HEK293 (cell line): Measurements from ENCODE around the gene RFNG.

Experiments
- CTCF ChIA-PET: fragments of 350-600 bp; formaldehyde crosslinking; extraction: SDS; loops from one replicate; lab custom pipeline; 2021; ENCODE audit warnings: antibody characterized with exemption; lab: Yijun Ruan, JAX
- POLR2A ChIA-PET: fragments of 300-600 bp; formaldehyde crosslinking; extraction: SDS; loops from one replicate; lab custom pipeline; 2020; ENCODE audit warnings: antibody characterized with exemption, inconsistent platforms; lab: Yijun Ruan, JAX
- H3K27ac ChIP-seq: fragments of 200-500 bp; sonication (Bioruptor generic); 2 replicates; pipeline ENCODE4 v1.5.1; 2014; ENCODE audit warnings: low read depth, low read length, control low read depth, inconsistent platforms; ENCODE audit errors: extremely low read depth
- H3K36me3 ChIP-seq, 2 experiments: fragments of 200-500 bp in 1 of 2; sonication (Bioruptor generic) in 1 of 2; 1 replicate in 1 of 2; 2 replicates in 1 of 2; pipeline ENCODE4 v1.5.1; 2014 to 2017; ENCODE audit warnings: inconsistent platforms in 2 of 2, low read length in 2 of 2; ENCODE audit not compliant: control insufficient read depth in 2 of 2, insufficient read depth in 1 of 2
- H3K4me1 ChIP-seq: fragments of 200-500 bp; sonication (Bioruptor generic); 2 replicates; pipeline ENCODE4 v1.5.1; 2014; ENCODE audit warnings: mild to moderate bottlenecking, low read length, inconsistent platforms; ENCODE audit not compliant: control insufficient read depth, insufficient read depth
- H3K4me3 ChIP-seq: 2 replicates; pipeline ENCODE4 v1.5.1; 2011; ENCODE audit warnings: low read depth, mild to moderate bottlenecking, control low read depth, low read length, moderate library complexity
- H3K9me3 ChIP-seq: fragments of 200-500 bp; sonication (Bioruptor generic); 2 replicates; pipeline ENCODE4 v1.5.1; 2014; ENCODE audit warnings: low read depth, low read length, inconsistent platforms; ENCODE audit not compliant: control insufficient read depth, insufficient read depth
- GLIS2 ChIP-seq: fragments of 450-650 bp; formaldehyde crosslinking; IDR thresholded peaks from 2 replicates; pipeline ENCODE4 v1.5.1; 2016; ENCODE audit warnings: missing biosample characterization, missing genetic modification characterization
- IKZF3 ChIP-seq: fragments of 450-650 bp; IDR thresholded peaks from 2 replicates; pipeline ENCODE4 v1.5.0; 2018; ENCODE audit warnings: missing biosample characterization, mild to moderate bottlenecking, missing genetic modification characterization, moderate library complexity
- SP2 ChIP-seq: fragments of 450-650 bp; formaldehyde crosslinking; IDR thresholded peaks from 2 replicates; pipeline ENCODE4 v1.5.1; 2016; ENCODE audit warnings: missing biosample characterization, missing genetic modification characterization
- ZNF174 ChIP-seq: fragments of 450-650 bp; formaldehyde crosslinking; IDR thresholded peaks from 2 replicates; pipeline ENCODE4 v1.5.0; 2017; ENCODE audit warnings: missing biosample characterization, mild to moderate bottlenecking, missing genetic modification characterization
- ZNF341 ChIP-seq: fragments of 450-650 bp; formaldehyde crosslinking; IDR thresholded peaks from 2 replicates; pipeline ENCODE4; 2016; ENCODE audit warnings: low read depth, missing biosample characterization, missing genetic modification characterization
- ZNF600 ChIP-seq: fragments of 450-650 bp; formaldehyde crosslinking; IDR thresholded peaks from 2 replicates; pipeline ENCODE4 v1.5.1; 2016; ENCODE audit warnings: missing biosample characterization, missing genetic modification characterization
- TF ChIP-seq, protein P1 (sequence below): fragments of 450-650 bp; formaldehyde crosslinking; IDR thresholded peaks from 2 replicates; pipeline ENCODE4 v1.5.1; 2016; ENCODE audit warnings: missing biosample characterization, missing genetic modification characterization
- TF ChIP-seq, protein P2 (sequence below): fragments of 450-650 bp; formaldehyde crosslinking; IDR thresholded peaks from 2 replicates; pipeline ENCODE4 v1.5.1; 2016; ENCODE audit warnings: missing biosample characterization, missing genetic modification characterization
- TF ChIP-seq, protein P3 (sequence below): fragments of 450-650 bp; formaldehyde crosslinking; IDR thresholded peaks from 2 replicates; pipeline ENCODE4 v1.5.1; 2016; ENCODE audit warnings: missing biosample characterization, missing genetic modification characterization
- TF ChIP-seq, protein P4 (sequence below): fragments of 450-650 bp; formaldehyde crosslinking; conservative IDR thresholded peaks from 2 replicates; pipeline ENCODE4 v1.5.1; 2016; ENCODE audit warnings: low read depth, missing biosample characterization, missing genetic modification characterization

RFNG gene

DNA sequence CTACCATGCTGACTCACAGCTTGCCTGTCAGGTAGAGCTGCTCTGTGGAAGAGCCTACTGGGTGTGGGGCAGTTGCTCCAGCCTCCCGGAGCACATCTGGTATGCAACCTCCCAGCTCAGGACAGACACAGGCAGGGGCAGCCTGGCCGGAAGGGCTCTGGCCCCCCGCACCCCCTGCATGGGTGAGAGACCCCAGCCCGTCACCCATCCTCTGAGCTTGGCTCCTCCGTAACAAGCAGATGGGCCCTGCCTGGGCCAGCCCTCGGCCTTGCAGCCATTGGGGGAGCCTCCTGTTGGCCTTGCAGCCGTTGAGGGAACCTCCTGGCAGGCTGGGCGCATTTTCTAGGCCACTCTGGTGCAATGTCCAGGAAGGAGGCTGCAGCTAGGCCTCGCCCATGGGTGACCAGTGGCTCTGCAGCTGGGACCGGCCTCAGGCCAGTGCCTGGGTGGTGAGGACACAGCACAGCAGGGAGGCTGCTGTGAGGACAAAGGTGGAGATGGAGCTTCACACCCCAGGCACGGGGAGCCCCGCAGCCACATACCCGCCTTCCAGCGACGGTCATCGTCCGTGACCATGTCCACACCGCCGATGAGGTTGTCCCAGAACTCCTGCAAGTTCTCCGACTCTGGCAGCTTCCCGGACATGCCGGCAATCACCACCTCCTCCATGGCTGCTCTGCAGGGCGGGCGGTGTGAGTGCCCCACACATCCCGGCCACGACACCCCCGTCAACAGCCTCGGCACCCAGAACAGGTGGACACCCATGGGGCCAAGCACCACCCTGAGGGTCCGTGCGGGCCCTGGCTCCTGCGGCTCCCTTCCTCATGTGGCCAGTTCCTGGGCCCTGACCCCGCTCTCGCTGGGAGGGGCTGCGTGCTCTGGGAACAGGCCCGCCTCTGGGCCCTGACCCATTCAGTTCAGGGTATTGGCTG is 44.4 kb upstream of the RFNG start:
- TF ChIP-seq, protein P1, sequence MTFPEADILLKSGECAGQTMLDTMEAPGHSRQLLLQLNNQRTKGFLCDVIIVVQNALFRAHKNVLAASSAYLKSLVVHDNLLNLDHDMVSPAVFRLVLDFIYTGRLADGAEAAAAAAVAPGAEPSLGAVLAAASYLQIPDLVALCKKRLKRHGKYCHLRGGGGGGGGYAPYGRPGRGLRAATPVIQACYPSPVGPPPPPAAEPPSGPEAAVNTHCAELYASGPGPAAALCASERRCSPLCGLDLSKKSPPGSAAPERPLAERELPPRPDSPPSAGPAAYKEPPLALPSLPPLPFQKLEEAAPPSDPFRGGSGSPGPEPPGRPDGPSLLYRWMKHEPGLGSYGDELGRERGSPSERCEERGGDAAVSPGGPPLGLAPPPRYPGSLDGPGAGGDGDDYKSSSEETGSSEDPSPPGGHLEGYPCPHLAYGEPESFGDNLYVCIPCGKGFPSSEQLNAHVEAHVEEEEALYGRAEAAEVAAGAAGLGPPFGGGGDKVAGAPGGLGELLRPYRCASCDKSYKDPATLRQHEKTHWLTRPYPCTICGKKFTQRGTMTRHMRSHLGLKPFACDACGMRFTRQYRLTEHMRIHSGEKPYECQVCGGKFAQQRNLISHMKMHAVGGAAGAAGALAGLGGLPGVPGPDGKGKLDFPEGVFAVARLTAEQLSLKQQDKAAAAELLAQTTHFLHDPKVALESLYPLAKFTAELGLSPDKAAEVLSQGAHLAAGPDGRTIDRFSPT (tag by site-specific recombination): peak; percentile 7
- TF ChIP-seq ZNF341 (tag by site-specific recombination): peak; percentile 75
- TF ChIP-seq SP2 (tag by site-specific recombination): peak; percentile 7
- peak; percentile 65; the same call in 1 of the 2 replicates for TF ChIP-seq ZNF600
- TF ChIP-seq, protein P2, sequence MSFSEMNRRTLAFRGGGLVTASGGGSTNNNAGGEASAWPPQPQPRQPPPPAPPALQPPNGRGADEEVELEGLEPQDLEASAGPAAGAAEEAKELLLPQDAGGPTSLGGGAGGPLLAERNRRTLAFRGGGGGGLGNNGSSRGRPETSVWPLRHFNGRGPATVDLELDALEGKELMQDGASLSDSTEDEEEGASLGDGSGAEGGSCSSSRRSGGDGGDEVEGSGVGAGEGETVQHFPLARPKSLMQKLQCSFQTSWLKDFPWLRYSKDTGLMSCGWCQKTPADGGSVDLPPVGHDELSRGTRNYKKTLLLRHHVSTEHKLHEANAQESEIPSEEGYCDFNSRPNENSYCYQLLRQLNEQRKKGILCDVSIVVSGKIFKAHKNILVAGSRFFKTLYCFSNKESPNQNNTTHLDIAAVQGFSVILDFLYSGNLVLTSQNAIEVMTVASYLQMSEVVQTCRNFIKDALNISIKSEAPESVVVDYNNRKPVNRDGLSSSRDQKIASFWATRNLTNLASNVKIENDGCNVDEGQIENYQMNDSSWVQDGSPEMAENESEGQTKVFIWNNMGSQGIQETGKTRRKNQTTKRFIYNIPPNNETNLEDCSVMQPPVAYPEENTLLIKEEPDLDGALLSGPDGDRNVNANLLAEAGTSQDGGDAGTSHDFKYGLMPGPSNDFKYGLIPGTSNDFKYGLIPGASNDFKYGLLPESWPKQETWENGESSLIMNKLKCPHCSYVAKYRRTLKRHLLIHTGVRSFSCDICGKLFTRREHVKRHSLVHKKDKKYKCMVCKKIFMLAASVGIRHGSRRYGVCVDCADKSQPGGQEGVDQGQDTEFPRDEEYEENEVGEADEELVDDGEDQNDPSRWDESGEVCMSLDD (tag by site-specific recombination): 0 out of 2 replicates have a peak, but pooled peaks have one; percentile 15
- TF ChIP-seq ZNF174 (tag by site-specific recombination): no peak
- TF ChIP-seq, protein P3, sequence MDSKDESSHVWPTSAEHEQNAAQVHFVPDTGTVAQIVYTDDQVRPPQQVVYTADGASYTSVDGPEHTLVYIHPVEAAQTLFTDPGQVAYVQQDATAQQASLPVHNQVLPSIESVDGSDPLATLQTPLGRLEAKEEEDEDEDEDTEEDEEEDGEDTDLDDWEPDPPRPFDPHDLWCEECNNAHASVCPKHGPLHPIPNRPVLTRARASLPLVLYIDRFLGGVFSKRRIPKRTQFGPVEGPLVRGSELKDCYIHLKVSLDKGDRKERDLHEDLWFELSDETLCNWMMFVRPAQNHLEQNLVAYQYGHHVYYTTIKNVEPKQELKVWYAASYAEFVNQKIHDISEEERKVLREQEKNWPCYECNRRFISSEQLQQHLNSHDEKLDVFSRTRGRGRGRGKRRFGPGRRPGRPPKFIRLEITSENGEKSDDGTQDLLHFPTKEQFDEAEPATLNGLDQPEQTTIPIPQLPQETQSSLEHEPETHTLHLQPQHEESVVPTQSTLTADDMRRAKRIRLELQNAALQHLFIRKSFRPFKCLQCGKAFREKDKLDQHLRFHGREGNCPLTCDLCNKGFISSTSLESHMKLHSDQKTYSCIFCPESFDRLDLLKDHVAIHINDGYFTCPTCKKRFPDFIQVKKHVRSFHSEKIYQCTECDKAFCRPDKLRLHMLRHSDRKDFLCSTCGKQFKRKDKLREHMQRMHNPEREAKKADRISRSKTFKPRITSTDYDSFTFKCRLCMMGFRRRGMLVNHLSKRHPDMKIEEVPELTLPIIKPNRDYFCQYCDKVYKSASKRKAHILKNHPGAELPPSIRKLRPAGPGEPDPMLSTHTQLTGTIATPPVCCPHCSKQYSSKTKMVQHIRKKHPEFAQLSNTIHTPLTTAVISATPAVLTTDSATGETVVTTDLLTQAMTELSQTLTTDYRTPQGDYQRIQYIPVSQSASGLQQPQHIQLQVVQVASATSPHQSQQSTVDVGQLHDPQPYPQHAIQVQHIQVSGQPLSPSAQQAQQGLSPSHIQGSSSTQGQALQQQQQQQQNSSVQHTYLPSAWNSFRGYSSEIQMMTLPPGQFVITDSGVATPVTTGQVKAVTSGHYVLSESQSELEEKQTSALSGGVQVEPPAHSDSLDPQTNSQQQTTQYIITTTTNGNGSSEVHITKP (tag by site-specific recombination): peak; percentile 45; the same call in 1 of the 2 replicates
- TF ChIP-seq IKZF3 (tag by site-specific recombination): 0 out of 2 replicates have a peak, but pooled peaks have one; percentile 31
- TF ChIP-seq GLIS2 (tag by site-specific recombination): peak; percentile 60
- TF ChIP-seq, protein P4, sequence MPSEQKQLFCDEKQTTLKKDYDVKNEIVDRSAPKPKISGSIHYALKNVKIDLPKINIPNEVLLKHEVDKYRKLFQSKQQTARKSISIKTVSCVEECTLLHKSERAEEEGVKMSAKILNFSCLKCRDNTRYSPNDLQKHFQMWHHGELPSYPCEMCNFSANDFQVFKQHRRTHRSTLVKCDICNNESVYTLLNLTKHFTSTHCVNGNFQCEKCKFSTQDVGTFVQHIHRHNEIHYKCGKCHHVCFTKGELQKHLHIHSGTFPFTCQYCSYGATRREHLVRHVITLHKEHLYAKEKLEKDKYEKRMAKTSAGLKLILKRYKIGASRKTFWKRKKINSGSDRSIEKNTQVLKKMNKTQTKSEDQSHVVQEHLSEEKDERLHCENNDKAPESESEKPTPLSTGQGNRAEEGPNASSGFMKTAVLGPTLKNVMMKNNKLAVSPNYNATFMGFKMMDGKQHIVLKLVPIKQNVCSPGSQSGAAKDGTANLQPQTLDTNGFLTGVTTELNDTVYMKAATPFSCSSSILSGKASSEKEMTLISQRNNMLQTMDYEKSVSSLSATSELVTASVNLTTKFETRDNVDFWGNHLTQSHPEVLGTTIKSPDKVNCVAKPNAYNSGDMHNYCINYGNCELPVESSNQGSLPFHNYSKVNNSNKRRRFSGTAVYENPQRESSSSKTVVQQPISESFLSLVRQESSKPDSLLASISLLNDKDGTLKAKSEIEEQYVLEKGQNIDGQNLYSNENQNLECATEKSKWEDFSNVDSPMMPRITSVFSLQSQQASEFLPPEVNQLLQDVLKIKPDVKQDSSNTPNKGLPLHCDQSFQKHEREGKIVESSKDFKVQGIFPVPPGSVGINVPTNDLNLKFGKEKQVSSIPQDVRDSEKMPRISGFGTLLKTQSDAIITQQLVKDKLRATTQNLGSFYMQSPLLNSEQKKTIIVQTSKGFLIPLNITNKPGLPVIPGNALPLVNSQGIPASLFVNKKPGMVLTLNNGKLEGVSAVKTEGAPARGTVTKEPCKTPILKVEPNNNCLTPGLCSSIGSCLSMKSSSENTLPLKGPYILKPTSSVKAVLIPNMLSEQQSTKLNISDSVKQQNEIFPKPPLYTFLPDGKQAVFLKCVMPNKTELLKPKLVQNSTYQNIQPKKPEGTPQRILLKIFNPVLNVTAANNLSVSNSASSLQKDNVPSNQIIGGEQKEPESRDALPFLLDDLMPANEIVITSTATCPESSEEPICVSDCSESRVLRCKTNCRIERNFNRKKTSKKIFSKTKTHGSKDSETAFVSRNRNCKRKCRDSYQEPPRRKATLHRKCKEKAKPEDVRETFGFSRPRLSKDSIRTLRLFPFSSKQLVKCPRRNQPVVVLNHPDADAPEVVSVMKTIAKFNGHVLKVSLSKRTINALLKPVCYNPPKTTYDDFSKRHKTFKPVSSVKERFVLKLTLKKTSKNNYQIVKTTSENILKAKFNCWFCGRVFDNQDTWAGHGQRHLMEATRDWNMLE: no peak
- TF ChIP-seq, all 188 proteins: peak for 8
- H3K9me3 ChIP-seq: no peaks in the 10 kb centered on the region
- H3K4me3 ChIP-seq: peak overlapping the region; percentile 84
- H3K4me1 ChIP-seq: 0 out of 2 replicates have a peak, but pooled peaks cover 7% of the 10 kb centered on the region
- ChIA-PET CTCF (interaction anchor here (0.6 to 1.1 kb wide), 7 partner anchors 27 to 232 kb away, joined by 3 to 4 read pairs (median 3); partner anchors contain the start of gene DCXR), POLR2A (interaction anchor here (0.6 to 3.9 kb wide), 13 partner anchors 9 to 372 kb away, joined by 3 to 18 read pairs (median 4); partner anchors contain the start of genes CENPX, DCXR, GPS1 and LRRC45)
- peaks cover 9 to 58% of the 10 kb centered on the region in 2 experiments; a peak in 2 of 3 replicates for H3K36me3 ChIP-seq
- H3K27ac ChIP-seq: peak overlapping the region; percentile 99
